ENCODE measurements around the gene GALNT3. TPM values are rescaled to one million over a fixed set of nuclear protein-coding genes. Genes with fewer than 3 reads are reported as not detected.

GALNT3 gene
- total RNA-seq, 1 experiment from 2014 or later, result 9.8 TPM

DNA sequence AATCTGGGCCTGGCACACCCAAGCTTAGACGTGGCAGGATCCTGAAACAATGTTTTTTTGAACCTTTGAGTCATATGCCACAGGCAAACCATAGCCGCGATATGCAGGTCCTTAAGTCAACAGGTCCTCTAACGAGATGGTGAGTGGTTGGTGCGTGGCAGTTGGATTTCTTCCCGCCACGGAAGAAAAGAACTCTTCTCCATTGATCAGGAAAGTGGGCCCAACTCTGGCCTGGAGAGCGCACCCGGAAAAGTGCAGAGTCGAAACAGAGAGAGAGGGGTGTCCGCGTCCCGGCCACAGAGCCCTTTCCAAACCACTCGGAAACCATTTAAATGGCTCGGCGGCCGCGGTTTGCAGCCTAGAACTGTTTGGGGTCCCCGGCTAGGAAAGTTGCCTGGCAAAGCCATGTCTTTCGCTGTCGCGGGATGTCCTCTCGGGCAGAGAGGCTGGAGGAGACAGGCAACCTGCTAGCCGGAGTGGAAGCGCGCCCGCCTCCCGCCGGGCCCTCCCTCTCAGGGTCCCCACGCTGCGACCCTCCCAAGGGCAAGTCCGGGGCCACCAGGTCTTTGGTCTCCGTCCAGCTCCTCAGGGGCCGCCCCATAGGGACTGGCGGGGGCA, 777 bp downstream of the GALNT3 start:
- H3K4me1 ChIP-seq (ENCODE audit: control insufficient read depth in 1 of 2, insufficient read depth in 2 of 2, low read length in 2 of 2), result peaks cover 3 to 31% of the 10 kb centered on the region in 2 experiments; a peak in 2 of 4 replicates
- no TSS peak for BruUV-seq (replicated peaks)
- H3K9me2 ChIP-seq (ENCODE audit: insufficient read depth), result no peaks in the 10 kb centered on the region
- ChIA-PET RAD21 (ENCODE audit: low non-redundant PET in 1 of 2, low total read pairs in 2 of 2, uncharacterized antibody in 2 of 2, unreplicated experiment in 2 of 2) (no interaction called here), CTCF (no interaction called here), POLR2A (interaction anchor here (1.3 kb wide), 1 partner anchor 18 kb away, joined by 3 read pairs; no protein-coding TSS in a partner anchor)
- H2AFZ ChIP-seq (ENCODE audit: low read depth, low read length, poor library complexity, severe bottlenecking), result peak overlapping the region; percentile 12
- no peaks in the 10 kb centered on the region for H3K9me3 ChIP-seq (ENCODE audit: control insufficient read depth in 1 of 2, insufficient read depth in 1 of 2, low read depth in 1 of 2, low read length in 2 of 2)
- ATAC-seq (peak; percentile 16; the same call in 1 of the 2 replicates), DNase-seq (ENCODE audit: low read depth, low spot score) (peak; percentile 13)
- intact Hi-C loops (cut with micrococcal nuclease), result loop anchor here (5.0 kb wide), 1 partner anchor 159 kb away; the partner anchor contains the start of gene TTC21B
- no peak for TF ChIP-seq ATF3 (IDR thresholded peaks at IDR 0.05)
- no peak for TF ChIP-seq CEBPB (IDR thresholded peaks at IDR 0.05; ENCODE audit: low read depth)
- no peak for TF ChIP-seq JUND (IDR thresholded peaks at IDR 0.05)
- TF ChIP-seq RAD21 (IDR thresholded peaks at IDR 0.05; ENCODE audit: low read depth), result no peak
- no peak for TF ChIP-seq EGR1 (IDR thresholded peaks at IDR 0.05; ENCODE audit: low read depth)
- no peak for TF ChIP-seq ZNF274 (IDR thresholded peaks at IDR 0.05; ENCODE audit: low read depth, low read length)
- no peak for TF ChIP-seq SIN3A (IDR thresholded peaks at IDR 0.05; ENCODE audit: low read depth)
- TF ChIP-seq MAX (IDR thresholded peaks at IDR 0.05), result no peak
- TF ChIP-seq POLR2AphosphoS5 (IDR thresholded peaks at IDR 0.05; ENCODE audit: low read depth, low read length), result no peak
- no peak for TF ChIP-seq FOSL1 (IDR thresholded peaks at IDR 0.05; ENCODE audit: low read depth)
- no peak for TF ChIP-seq EZH2phosphoT487 (IDR thresholded peaks at IDR 0.05; ENCODE audit: borderline replicate concordance)
- TF ChIP-seq POLR2A (IDR thresholded peaks at IDR 0.05; ENCODE audit: borderline replicate concordance, extremely low read depth, insufficient read depth, insufficient read length), result no peak
- no peaks in the 10 kb centered on the region for H4K20me1 ChIP-seq (ENCODE audit: insufficient read depth)
- H3K79me2 ChIP-seq (ENCODE audit: insufficient read depth, low read length), result no peaks in the 10 kb centered on the region
- peak overlapping the region; percentile 62 for H3K9ac ChIP-seq (ENCODE audit: low read length)
- H3K27me3 ChIP-seq (ENCODE audit: insufficient read depth, low read length), result no peaks in the 10 kb centered on the region
- H3K4me2 ChIP-seq (ENCODE audit: low read length), result peak overlapping the region; percentile 79
- H3K4me3 ChIP-seq (replicated peaks in 1 of 2; ENCODE audit: low read depth in 1 of 2, low read length in 2 of 2), result peak overlapping the region; percentile 64 to 69
- peak overlapping the region; percentile 58 for H3K27ac ChIP-seq (ENCODE audit: low read depth, low read length)
- no peaks in the 10 kb centered on the region for H3K36me3 ChIP-seq (ENCODE audit: control insufficient read depth in 1 of 2, insufficient read depth in 2 of 2, low read length in 2 of 2)
